Panc1 (cell line): ENCODE data around the gene NOP56. TPM values are rescaled to one million over a fixed set of nuclear protein-coding genes. Genes with fewer than 3 reads are reported as not detected.
"Not testable (repeated sequence)": the region's sequence is repeated elsewhere in the genome, so short reads cannot be mapped to it uniquely, and the experiment has no call there.

Experiments
- ATAC-seq: fragments of 200-7000 bp; cut with Tn5 transposase; 2 replicates; pipeline ENCODE4 v1.9.1; 2020; ENCODE audit warnings: mild to moderate bottlenecking, moderate library complexity
- BruUV-seq: library from RNA; stranded (reverse); fragments of 400-500 nt; replicated peaks from 2 replicates; lab custom pipeline; 2021; lab: Mats Ljungman, UMichigan
- CTCF ChIA-PET: fragments of 300-600 bp; sonication (Branson Sonifier 250); formaldehyde crosslinking; loops from one replicate; lab custom pipeline; 2022; ENCODE audit warnings: antibody characterized with exemption; lab: Charles Lee
- POLR2A ChIA-PET: fragments of 300-600 bp; sonication (Branson Sonifier 250); formaldehyde crosslinking; loops from one replicate; lab custom pipeline; 2022; ENCODE audit warnings: antibody characterized with exemption; lab: Charles Lee
- DNase-seq: peaks from one replicate; pipeline ENCODE4 v3.0.0-alpha.2; 2010; ENCODE audit warnings: low read depth, low spot score
- H3K27ac ChIP-seq: 2 replicates; pipeline ENCODE4 v1.5.1; 2011; ENCODE audit warnings: mild to moderate bottlenecking, low read length, inconsistent platforms
- H3K27me3 ChIP-seq: fragments of 200-500 bp; sonication (Bioruptor generic); 2 replicates; pipeline ENCODE4 v1.6.0; 2014; ENCODE audit warnings: low read length, inconsistent platforms; ENCODE audit not compliant: control insufficient read depth, insufficient read depth
- H3K36me3 ChIP-seq: fragments of 200-500 bp; sonication (Bioruptor generic); 2 replicates; pipeline ENCODE4 v1.5.1; 2014; ENCODE audit warnings: inconsistent platforms, mild to moderate bottlenecking, low read length, moderate library complexity; ENCODE audit not compliant: control insufficient read depth, insufficient read depth
- H3K4me1 ChIP-seq: 2 replicates; pipeline ENCODE4 v1.5.1; 2011; ENCODE audit warnings: inconsistent platforms, mild to moderate bottlenecking, low read length, moderate library complexity; ENCODE audit not compliant: control insufficient read depth, insufficient read depth
- H3K4me3 ChIP-seq, 2 experiments: 2 replicates each; pipeline ENCODE4 v1.5.1; 2011 to 2012; ENCODE audit warnings: low read depth in 2 of 2, low read length in 2 of 2, mild to moderate bottlenecking in 2 of 2, inconsistent platforms in 1 of 2, moderate library complexity in 1 of 2
- H3K9me3 ChIP-seq: fragments of 200-500 bp; sonication (Bioruptor generic); 2 replicates; pipeline ENCODE4 v1.5.1; 2014; ENCODE audit warnings: low read depth, mild to moderate bottlenecking, inconsistent platforms, low read length, moderate library complexity; ENCODE audit not compliant: control insufficient read depth, insufficient read depth
- POLR2AphosphoS5 ChIP-seq: IDR thresholded peaks from 2 replicates; pipeline ENCODE4 v1.6.1; 2012; ENCODE audit warnings: mild to moderate bottlenecking, low read depth, low read length, moderate library complexity
- SIN3A ChIP-seq: IDR thresholded peaks from 2 replicates; pipeline ENCODE4 v1.6.1; 2012; ENCODE audit warnings: low read depth, mild to moderate bottlenecking, low read length, moderate library complexity, borderline replicate concordance; ENCODE audit not compliant: insufficient read depth
- TCF7L2 ChIP-seq: IDR thresholded peaks from 2 replicates; pipeline ENCODE4 v1.6.1; 2011; ENCODE audit warnings: mild to moderate bottlenecking, low read depth, low read length, inconsistent platforms
- in situ Hi-C: cut with HindIII; loops from 2 replicates; pipeline ENCODE4 v1.10.0; 2016; ENCODE audit warnings: low sequenced_read_pairs, low pct_unique_long_range_greater_than_20kb
- intact Hi-C: fragments of 100-400 bp; cut with micrococcal nuclease; formaldehyde crosslinking; loops from one replicate; pipeline ENCODE4 v1.10.0; 2022; ENCODE audit not compliant: unreplicated experiment
- total RNA-seq: library from RNA; stranded (reverse); gene quantifications from one replicate; pipeline ENCODE4 v1.2.1, GENCODE V29; 2021; ENCODE audit not compliant: unreplicated experiment
- TF ChIP-seq, protein P1 (sequence below): fragments of 450-650 bp; IDR thresholded peaks from 2 replicates; pipeline ENCODE4 v1.5.1; 2017; ENCODE audit warnings: mild to moderate bottlenecking
- TF ChIP-seq, protein P2 (sequence below), 2 experiments: IDR thresholded peaks; 2 replicates each; pipeline ENCODE4 v1.6.1; 2011 to 2012; ENCODE audit warnings: low read depth in 2 of 2, control low read depth in 1 of 2, low read length in 1 of 2, mild to moderate bottlenecking in 1 of 2, moderate library complexity in 1 of 2; ENCODE audit not compliant: insufficient read depth in 1 of 2

NOP56 gene
- total RNA-seq, 1 experiment from 2014 or later = 354 TPM

DNA sequence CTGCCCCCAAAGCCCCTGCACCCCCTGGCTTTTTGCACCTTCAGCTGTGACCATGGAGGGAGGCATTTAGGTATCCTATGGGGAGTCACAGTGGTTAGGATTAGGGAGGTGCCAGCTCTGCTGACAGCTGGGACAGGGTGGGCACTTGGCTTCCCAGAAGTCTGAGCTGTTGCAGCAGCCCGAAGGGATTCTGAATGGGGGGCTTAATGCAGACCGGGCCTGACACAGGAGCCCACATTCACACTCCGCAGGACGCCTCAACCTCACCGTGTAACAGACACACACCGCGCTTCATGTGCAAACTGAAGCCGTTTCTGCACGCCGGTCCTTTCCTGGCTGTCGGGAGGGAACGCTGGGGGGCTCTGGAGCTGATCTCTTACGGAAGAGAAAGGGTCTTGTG is 42.1 kb downstream of the NOP56 start:
- POLR2A ChIA-PET = no interaction called here
- no peaks in the 10 kb centered on the region for H3K27me3 ChIP-seq

DNA sequence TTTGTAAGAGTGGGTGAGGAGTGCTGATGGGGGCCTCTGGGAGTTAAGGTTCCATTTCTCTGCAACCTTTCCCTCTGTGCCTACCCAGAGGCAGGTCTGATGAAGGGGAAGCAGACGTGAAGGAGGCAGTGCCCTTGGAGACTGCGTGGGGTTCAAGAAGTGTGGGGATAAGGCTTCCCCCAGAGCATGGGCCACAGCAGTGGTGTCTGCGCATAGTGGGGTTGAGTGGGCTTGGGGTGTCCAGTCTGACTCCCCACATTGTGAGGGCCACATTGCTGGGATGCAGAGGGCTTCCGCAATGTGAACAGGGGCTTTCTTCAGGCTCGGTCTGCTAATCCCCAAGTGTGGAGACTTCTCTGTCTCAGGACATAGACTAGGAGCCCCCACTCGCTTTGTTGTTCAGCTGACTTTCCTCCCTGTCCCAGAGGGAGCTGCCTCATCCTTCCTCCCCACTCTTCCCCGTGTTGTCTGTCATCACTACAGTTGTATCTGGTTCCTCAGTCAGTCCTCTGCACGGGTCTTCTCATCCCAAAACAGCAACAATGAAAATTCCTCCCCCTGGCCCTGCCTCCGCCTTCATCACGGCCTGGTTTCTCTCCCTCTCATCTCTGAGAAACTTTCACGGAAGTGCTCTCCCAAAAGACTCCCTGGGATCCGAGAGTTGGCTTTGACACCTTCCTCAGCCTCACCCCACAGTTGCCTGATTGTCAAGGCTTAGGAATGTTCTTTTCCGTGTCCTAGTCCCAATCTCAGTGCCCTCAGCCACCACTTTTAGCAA is 43.0 kb downstream of the NOP56 start:
- Histone ChIP-seq H3K4me1 (no peaks in the 10 kb centered on the region; the same call in 1 of the 2 replicates), H3K36me3 (no peaks in the 10 kb centered on the region), H3K9me3 (no peaks in the 10 kb centered on the region), H3K4me3 (no peak overlapping the region), H3K27ac (no peak overlapping the region), H3K27me3 (no peaks in the 10 kb centered on the region)
- DNase-seq (no peak), ATAC-seq (no peak)
- CTCF ChIA-PET = no interaction called here
- POLR2A ChIA-PET = no interaction called here
- BruUV-seq = no TSS peak
- TF ChIP-seq TCF7L2 = no peak
- no peak for TF ChIP-seq POLR2AphosphoS5
- TF ChIP-seq, protein P1, sequence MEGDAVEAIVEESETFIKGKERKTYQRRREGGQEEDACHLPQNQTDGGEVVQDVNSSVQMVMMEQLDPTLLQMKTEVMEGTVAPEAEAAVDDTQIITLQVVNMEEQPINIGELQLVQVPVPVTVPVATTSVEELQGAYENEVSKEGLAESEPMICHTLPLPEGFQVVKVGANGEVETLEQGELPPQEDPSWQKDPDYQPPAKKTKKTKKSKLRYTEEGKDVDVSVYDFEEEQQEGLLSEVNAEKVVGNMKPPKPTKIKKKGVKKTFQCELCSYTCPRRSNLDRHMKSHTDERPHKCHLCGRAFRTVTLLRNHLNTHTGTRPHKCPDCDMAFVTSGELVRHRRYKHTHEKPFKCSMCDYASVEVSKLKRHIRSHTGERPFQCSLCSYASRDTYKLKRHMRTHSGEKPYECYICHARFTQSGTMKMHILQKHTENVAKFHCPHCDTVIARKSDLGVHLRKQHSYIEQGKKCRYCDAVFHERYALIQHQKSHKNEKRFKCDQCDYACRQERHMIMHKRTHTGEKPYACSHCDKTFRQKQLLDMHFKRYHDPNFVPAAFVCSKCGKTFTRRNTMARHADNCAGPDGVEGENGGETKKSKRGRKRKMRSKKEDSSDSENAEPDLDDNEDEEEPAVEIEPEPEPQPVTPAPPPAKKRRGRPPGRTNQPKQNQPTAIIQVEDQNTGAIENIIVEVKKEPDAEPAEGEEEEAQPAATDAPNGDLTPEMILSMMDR = no peak
- TF ChIP-seq SIN3A = no peak
- TF ChIP-seq, protein P2, sequence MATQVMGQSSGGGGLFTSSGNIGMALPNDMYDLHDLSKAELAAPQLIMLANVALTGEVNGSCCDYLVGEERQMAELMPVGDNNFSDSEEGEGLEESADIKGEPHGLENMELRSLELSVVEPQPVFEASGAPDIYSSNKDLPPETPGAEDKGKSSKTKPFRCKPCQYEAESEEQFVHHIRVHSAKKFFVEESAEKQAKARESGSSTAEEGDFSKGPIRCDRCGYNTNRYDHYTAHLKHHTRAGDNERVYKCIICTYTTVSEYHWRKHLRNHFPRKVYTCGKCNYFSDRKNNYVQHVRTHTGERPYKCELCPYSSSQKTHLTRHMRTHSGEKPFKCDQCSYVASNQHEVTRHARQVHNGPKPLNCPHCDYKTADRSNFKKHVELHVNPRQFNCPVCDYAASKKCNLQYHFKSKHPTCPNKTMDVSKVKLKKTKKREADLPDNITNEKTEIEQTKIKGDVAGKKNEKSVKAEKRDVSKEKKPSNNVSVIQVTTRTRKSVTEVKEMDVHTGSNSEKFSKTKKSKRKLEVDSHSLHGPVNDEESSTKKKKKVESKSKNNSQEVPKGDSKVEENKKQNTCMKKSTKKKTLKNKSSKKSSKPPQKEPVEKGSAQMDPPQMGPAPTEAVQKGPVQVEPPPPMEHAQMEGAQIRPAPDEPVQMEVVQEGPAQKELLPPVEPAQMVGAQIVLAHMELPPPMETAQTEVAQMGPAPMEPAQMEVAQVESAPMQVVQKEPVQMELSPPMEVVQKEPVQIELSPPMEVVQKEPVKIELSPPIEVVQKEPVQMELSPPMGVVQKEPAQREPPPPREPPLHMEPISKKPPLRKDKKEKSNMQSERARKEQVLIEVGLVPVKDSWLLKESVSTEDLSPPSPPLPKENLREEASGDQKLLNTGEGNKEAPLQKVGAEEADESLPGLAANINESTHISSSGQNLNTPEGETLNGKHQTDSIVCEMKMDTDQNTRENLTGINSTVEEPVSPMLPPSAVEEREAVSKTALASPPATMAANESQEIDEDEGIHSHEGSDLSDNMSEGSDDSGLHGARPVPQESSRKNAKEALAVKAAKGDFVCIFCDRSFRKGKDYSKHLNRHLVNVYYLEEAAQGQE (IDR thresholded peaks at IDR 0.05; ENCODE audit: insufficient read depth in 1 of 2, low read depth in 2 of 2, low read length in 1 of 2) = no peak
- in situ Hi-C loops = no loop called here
- intact Hi-C loops = no loop called here

More for the DNA sequence above, 42.1 kb downstream of the NOP56 start:
- H3K4me3 ChIP-seq = no peak overlapping the region
- CTCF ChIA-PET = no interaction called here
- ATAC-seq (no peak), DNase-seq (no peak)
- no peaks in the 10 kb centered on the region; the same call in 1 of the 2 replicates for H3K4me1 ChIP-seq
- no peaks in the 10 kb centered on the region for H3K36me3 ChIP-seq
- H3K9me3 ChIP-seq = no peaks in the 10 kb centered on the region
- no TSS peak for BruUV-seq
- intact Hi-C loops = no loop called here
- TF ChIP-seq, protein P2 (IDR thresholded peaks at IDR 0.05; ENCODE audit: insufficient read depth in 1 of 2, low read depth in 2 of 2, low read length in 1 of 2) = no peak
- TF ChIP-seq POLR2AphosphoS5 = no peak
- TF ChIP-seq, protein P1 = no peak
- TF ChIP-seq TCF7L2 = no peak
- no peak for TF ChIP-seq SIN3A
- no peak overlapping the region for H3K27ac ChIP-seq
- in situ Hi-C loops = no loop called here

DNA sequence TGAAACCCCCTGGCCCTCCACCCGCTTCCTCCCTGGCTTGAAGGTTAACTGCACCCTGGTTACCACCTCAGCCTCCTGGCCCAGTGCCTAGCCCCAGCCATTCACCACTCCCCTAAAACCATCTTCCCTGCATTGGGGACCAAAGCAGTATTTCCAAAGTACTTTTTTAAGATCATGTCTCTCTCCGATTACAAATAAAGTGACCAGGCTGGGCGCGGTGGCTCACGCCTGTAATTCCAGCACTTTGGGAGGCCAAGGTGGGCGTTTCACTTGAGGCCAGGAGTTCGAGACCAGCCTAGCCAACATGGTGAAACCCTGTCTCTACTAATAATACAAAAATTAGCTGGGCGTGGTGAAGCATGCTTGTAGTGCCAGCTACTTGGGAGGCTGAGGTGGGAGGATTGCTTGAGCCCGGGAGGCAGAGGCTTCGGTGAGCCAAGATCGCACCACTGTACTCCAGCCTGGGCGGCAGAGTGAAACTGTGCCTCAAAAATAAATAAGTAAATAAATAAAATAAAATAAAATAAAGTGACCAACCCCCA is 43.6 kb downstream of the NOP56 start:
- intact Hi-C loops, POLR2A ChIA-PET, H3K27ac ChIP-seq, ATAC-seq, DNase-seq, H3K9me3 ChIP-seq, BruUV-seq, in situ Hi-C loops, H3K4me1 ChIP-seq, CTCF ChIA-PET, H3K4me3 ChIP-seq, H3K27me3 ChIP-seq, H3K36me3 ChIP-seq: not testable (repeated sequence)
